Activated B cell treated with CpG ODN at 0.5 μM for 24 hours (primary cell): Measurements from ENCODE around the gene NPHP4. TPM values are rescaled to one million over a fixed set of nuclear protein-coding genes. Genes with fewer than 3 reads are reported as not detected.

Source experiments
- ATAC-seq: fragments of 200-7000 bp; cut with Tn5 transposase; one replicate; pipeline ENCODE4 v1.10.0; 2021; ENCODE audit warnings: low read depth, mild to moderate bottlenecking, moderate library complexity
- CTCF ChIA-PET: fragments of 350-600 bp; sonication (Branson Sonifier 250); formaldehyde crosslinking; loops from one replicate; lab custom pipeline; 2021; ENCODE audit warnings: antibody characterized with exemption; lab: Charles Lee
- POLR2A ChIA-PET: fragments of 350-600 bp; sonication (Branson Sonifier 250); formaldehyde crosslinking; loops from one replicate; lab custom pipeline; 2021; ENCODE audit warnings: antibody characterized with exemption; lab: Charles Lee
- DNase-seq: peaks from one replicate; pipeline ENCODE4 v3.0.0; 2022
- H3K27ac Mint-ChIP-seq: one replicate; pipeline ENCODE4 v1.8.0; 2020; ENCODE audit warnings: mixed read lengths
- H3K27me3 Mint-ChIP-seq: one replicate; pipeline ENCODE4 v1.8.0; 2021; ENCODE audit warnings: mixed read lengths
- H3K36me3 Mint-ChIP-seq: one replicate; pipeline ENCODE4 v1.8.0; 2021; ENCODE audit warnings: low read depth, mixed read lengths
- H3K4me1 Mint-ChIP-seq: one replicate; pipeline ENCODE4 v1.8.0; 2021; ENCODE audit warnings: mixed read lengths
- H3K4me3 Mint-ChIP-seq: one replicate; pipeline ENCODE4 v1.8.0; 2020; ENCODE audit warnings: mild to moderate bottlenecking, mixed read lengths
- H3K9me3 Mint-ChIP-seq: one replicate; pipeline ENCODE4 v1.8.0; 2020; ENCODE audit warnings: mixed read lengths
- CTCF ChIP-seq: fragments of 200-600 bp; IDR thresholded peaks from one replicate; pipeline ENCODE4 v1.8.0; 2022; ENCODE audit warnings: antibody characterized with exemption, mild to moderate bottlenecking
- intact Hi-C: fragments of 100-400 bp; cut with micrococcal nuclease; formaldehyde crosslinking; loops from one replicate; pipeline ENCODE4 v1.15.1; 2024
- total RNA-seq: library from RNA; stranded (reverse); gene quantifications from 2 replicates; pipeline ENCODE4 v1.2.3, GENCODE V29; 2022

Gene NPHP4
- total RNA-seq, 1 donor from 2014 or later = 8.0 TPM

- DNase-seq = no peak
- no peaks in the 10 kb centered on the region for H3K9me3 Mint-ChIP-seq
- CTCF ChIA-PET = interaction anchor here (0.6 to 2.2 kb wide), 4 partner anchors 401 to 1290 kb away, joined by 3 to 6 read pairs (median 4); no protein-coding TSS in a partner anchor
- H3K4me1 Mint-ChIP-seq = peaks cover 4% of the 10 kb centered on the region
- H3K27me3 Mint-ChIP-seq = no peaks in the 10 kb centered on the region
- no peak overlapping the region for H3K4me3 Mint-ChIP-seq
- TF ChIP-seq CTCF = no peak
- H3K36me3 Mint-ChIP-seq = no peaks in the 10 kb centered on the region
- POLR2A ChIA-PET = no interaction called here
- intact Hi-C loops = no loop called here
- no peak overlapping the region for H3K27ac Mint-ChIP-seq
- ATAC-seq = no peak
Observed at GRCh38 chr1:5915587-5916571, 76.3 kb downstream of the NPHP4 start.

GRCh38 chr1:5914676-5915365, 77.4 kb downstream of the NPHP4 start:
- no peak for DNase-seq
- ATAC-seq = no peak
- ChIA-PET CTCF (interaction anchor here (0.9 to 1.4 kb wide), 2 partner anchors 400 to 405 kb away, joined by 4 to 5 read pairs; no protein-coding TSS in a partner anchor), POLR2A (no interaction called here)
- Mint-ChIP-seq H3K4me3 (no peak overlapping the region), H3K36me3 (no peaks in the 10 kb centered on the region), H3K27me3 (no peaks in the 10 kb centered on the region), H3K27ac (no peak overlapping the region), H3K4me1 (peaks cover 4% of the 10 kb centered on the region), H3K9me3 (no peaks in the 10 kb centered on the region)
- no peak for TF ChIP-seq CTCF
- intact Hi-C loops = no loop called here

- H3K27me3 Mint-ChIP-seq = no peaks in the 10 kb centered on the region
- H3K9me3 Mint-ChIP-seq = no peaks in the 10 kb centered on the region
- no peaks in the 10 kb centered on the region for H3K36me3 Mint-ChIP-seq
- no peak overlapping the region for H3K27ac Mint-ChIP-seq
- POLR2A ChIA-PET = no interaction called here
- H3K4me3 Mint-ChIP-seq = no peak overlapping the region
- no peak for TF ChIP-seq CTCF
- ATAC-seq (no peak), DNase-seq (no peak)
- intact Hi-C loops = no loop called here
- CTCF ChIA-PET = no interaction called here
- H3K4me1 Mint-ChIP-seq = peaks cover 4% of the 10 kb centered on the region
Observed at GRCh38 chr1:5913876-5914275, 78.3 kb downstream of the NPHP4 start.

- no peaks in the 10 kb centered on the region for H3K9me3 Mint-ChIP-seq
- ATAC-seq (no peak), DNase-seq (no peak)
- ChIA-PET CTCF (no interaction called here), POLR2A (no interaction called here)
- peaks cover 4% of the 10 kb centered on the region for H3K4me1 Mint-ChIP-seq
- no peak for TF ChIP-seq CTCF
- no peak overlapping the region for H3K27ac Mint-ChIP-seq
- intact Hi-C loops = no loop called here
- no peak overlapping the region for H3K4me3 Mint-ChIP-seq
- no peaks in the 10 kb centered on the region for H3K36me3 Mint-ChIP-seq
- H3K27me3 Mint-ChIP-seq = no peaks in the 10 kb centered on the region
Observed at GRCh38 chr1:5913078-5913845, 79.0 kb downstream of the NPHP4 start.
